GM23338 (cell line): ENCODE data around the gene KLHL21. TPM values are rescaled to one million over a fixed set of nuclear protein-coding genes. Genes with fewer than 3 reads are reported as not detected.

Experiments used
- ATAC-seq: fragments of 200-7000 bp; cut with Tn5 transposase; 3 replicates; pipeline ENCODE4 v1.9.1; 2020
- DNase-seq: peaks from one replicate; pipeline ENCODE4 v3.0.0-alpha.2; 2015; ENCODE audit warnings: low spot score
- H2AFZ ChIP-seq: fragments of 200-600 bp; sonication (generic); 2 replicates; pipeline ENCODE4 v1.8.0; 2016; ENCODE audit warnings: antibody characterized with exemption, mild to moderate bottlenecking, moderate library complexity
- H3F3A ChIP-seq: fragments of 200-600 bp; sonication (generic); replicated peaks from 2 replicates; pipeline ENCODE4 v1.8.0; 2017; ENCODE audit warnings: antibody characterized with exemption, mixed run types, low read depth
- H3K27ac ChIP-seq: fragments of 200-600 bp; sonication (generic); 2 replicates; pipeline ENCODE4 v1.6.1; 2016; ENCODE audit warnings: low read depth
- H3K27me3 ChIP-seq: fragments of 200-600 bp; sonication (generic); 2 replicates; pipeline ENCODE4 v1.8.0; 2016; ENCODE audit warnings: mild to moderate bottlenecking, mixed run types, moderate library complexity; ENCODE audit not compliant: insufficient read depth
- H3K36me3 ChIP-seq: fragments of 200-600 bp; sonication (generic); 2 replicates; pipeline ENCODE4 v1.8.0; 2016; ENCODE audit warnings: mild to moderate bottlenecking; ENCODE audit not compliant: insufficient read depth
- H3K4me1 ChIP-seq: fragments of 200-600 bp; sonication (generic); 2 replicates; pipeline ENCODE4 v1.8.0; 2016; ENCODE audit warnings: mild to moderate bottlenecking, moderate library complexity; ENCODE audit not compliant: insufficient read depth
- H3K4me2 ChIP-seq: fragments of 200-600 bp; sonication (generic); 2 replicates; pipeline ENCODE4 v1.7.1; 2017; ENCODE audit warnings: mixed run types
- H3K4me3 ChIP-seq: fragments of 200-600 bp; sonication (generic); 2 replicates; pipeline ENCODE4 v1.6.1; 2016; ENCODE audit warnings: mixed run types
- H3K79me2 ChIP-seq: fragments of 200-600 bp; sonication (generic); replicated peaks from 2 replicates; pipeline ENCODE4 v1.8.0; 2017; ENCODE audit warnings: mild to moderate bottlenecking; ENCODE audit not compliant: insufficient read depth
- H3K9me2 ChIP-seq: fragments of 200-600 bp; sonication (generic); 2 replicates; pipeline ENCODE4 v1.8.0; 2017; ENCODE audit not compliant: insufficient read depth
- H4K20me1 ChIP-seq: fragments of 200-600 bp; sonication (generic); replicated peaks from 2 replicates; pipeline ENCODE4 v1.8.0; 2017; ENCODE audit warnings: mild to moderate bottlenecking; ENCODE audit not compliant: insufficient read depth
- H3K27ac Mint-ChIP-seq: 2 replicates; pipeline ENCODE4 v1.8.0; 2020; ENCODE audit warnings: inconsistent platforms, mild to moderate bottlenecking, moderate library complexity, mixed read lengths
- H3K27me3 Mint-ChIP-seq: 3 replicates; pipeline ENCODE4 v1.8.0; 2022; ENCODE audit warnings: low read depth, mild to moderate bottlenecking, moderate library complexity, mixed read lengths, inconsistent platforms; ENCODE audit not compliant: insufficient read depth, poor library complexity
- H3K36me3 Mint-ChIP-seq: 3 replicates; pipeline ENCODE4 v1.8.0; 2021; ENCODE audit warnings: low read depth, mild to moderate bottlenecking, inconsistent platforms, moderate library complexity, mixed read lengths
- H3K4me1 Mint-ChIP-seq: 3 replicates; pipeline ENCODE4 v1.8.0; 2020; ENCODE audit warnings: mild to moderate bottlenecking, inconsistent platforms, mixed read lengths
- H3K4me3 Mint-ChIP-seq: 3 replicates; pipeline ENCODE4 v1.8.0; 2021; ENCODE audit warnings: moderate library complexity, mild to moderate bottlenecking, inconsistent platforms, mixed read lengths
- H3K9me3 Mint-ChIP-seq: 3 replicates; pipeline ENCODE4 v1.8.0; 2020; ENCODE audit warnings: moderate library complexity, mild to moderate bottlenecking, inconsistent platforms, mixed read lengths
- CTCF ChIP-seq, 2 experiments: fragments of 200-600 bp in 1 of 2; sonication (generic) in 1 of 2; conservative IDR thresholded peaks; 2 replicates each; pipeline versions ENCODE4 v1.5.1 to v1.6.1; 2016 to 2017; ENCODE audit warnings: antibody characterized with exemption in 2 of 2, low read depth in 2 of 2, mild to moderate bottlenecking in 2 of 2, moderate library complexity in 1 of 2
- POLR2AphosphoS5 ChIP-seq: IDR thresholded peaks from 2 replicates; pipeline ENCODE4 v1.6.1; 2016; ENCODE audit warnings: antibody characterized with exemption, low read depth
- STAT1 ChIP-seq: IDR thresholded peaks from one replicate; pipeline ENCODE4 v1.6.1; 2016; ENCODE audit warnings: antibody characterized with exemption; ENCODE audit not compliant: unreplicated experiment
- ZNF331 ChIP-seq: fragments of 250-450 bp; sonication (Bioruptor Pico); IDR thresholded peaks from 2 replicates; pipeline ENCODE4 v1.5.0; 2020; ENCODE audit warnings: low read depth, mild to moderate bottlenecking, moderate library complexity
- ZNF462 ChIP-seq: fragments of 250-450 bp; sonication (Bioruptor Pico); IDR thresholded peaks from 2 replicates; pipeline ENCODE4 v1.5.0; 2020; ENCODE audit warnings: mild to moderate bottlenecking, moderate library complexity
- polyA plus RNA-seq: library from polyadenylated mRNA; unstranded; fragments of >200 nt; fragmentation: Nextera tagmentation; extraction: Ambion mirVana; gene quantifications from 2 replicates; pipeline ENCODE4 v1.2.1, GENCODE V29; 2016
- small RNA-seq: library from RNA; depleted of rRNA; stranded (forward); fragments of <200 nt; gene quantifications from one replicate; pipeline ENCODE3, GENCODE V24; 2014; ENCODE audit warnings: low replicate concordance
- total RNA-seq: library from RNA; depleted of rRNA; stranded (reverse); fragments of >200 nt; shearing (Covaris generic); gene quantifications from 2 replicates; pipeline ENCODE4 v1.2.3, GENCODE V29; 2014; rRNA removed

The KLHL21 gene
- total and polyA plus RNA-seq, 2 experiments from 2014 or later, result 7.3 to 35.9 TPM

- H3K4me1 ChIP-seq, result no peaks in the 10 kb centered on the region
- no peak overlapping the region for H3K4me3 Mint-ChIP-seq
- H3K4me2 ChIP-seq, result no peak overlapping the region
- no peak for TF ChIP-seq CTCF (conservative IDR thresholded peaks at IDR 0.05; ENCODE audit: low read depth in 2 of 2)
- no peak for TF ChIP-seq POLR2AphosphoS5
- TF ChIP-seq ZNF331 (CRISPR knock-in tag), result no peak
- no peak for TF ChIP-seq ZNF462 (CRISPR knock-in tag)
- no peak for TF ChIP-seq STAT1
- H3K9me3 Mint-ChIP-seq, result no peaks in the 10 kb centered on the region; the same call in 2 of the 3 replicates
- DNase-seq, result no peak
- no peak overlapping the region for H3K27ac ChIP-seq
- no peaks in the 10 kb centered on the region for H3K4me1 Mint-ChIP-seq
- no peaks in the 10 kb centered on the region for H3K9me2 ChIP-seq
- H3K27me3 Mint-ChIP-seq, result peaks cover 9% of the 10 kb centered on the region
- peaks cover 6% of the 10 kb centered on the region for H4K20me1 ChIP-seq
- peaks cover 7% of the 10 kb centered on the region; the same call in 1 of the 2 replicates for H3F3A ChIP-seq
- no peak overlapping the region for H3K4me3 ChIP-seq
- H3K36me3 ChIP-seq, result peaks cover 55% of the 10 kb centered on the region
- peaks cover 80% of the 10 kb centered on the region for H3K36me3 Mint-ChIP-seq
- H3K27ac Mint-ChIP-seq, result no peak overlapping the region
- no peaks in the 10 kb centered on the region for H3K27me3 ChIP-seq
- no peak overlapping the region for H2AFZ ChIP-seq
- no peak for ATAC-seq
- H3K79me2 ChIP-seq, result no peaks in the 10 kb centered on the region; the same call in none of the 2 replicates
Measured at GRCh38 chr1:6544831-6545230, 57.8 kb downstream of the KLHL21 start.

Small RNA genes within 50 kb of the gene (small RNA-seq; reads per million reads assigned to genes)
- not detected for gene RNU6-731P

Other genes starting within 250 kb of the KLHL21 start
- gene ACOT7, start 209.1 kb downstream of the KLHL21 start, total RNA-seq, result 167 and 172 TPM in 2 replicates
- gene ACOT7, start 209.1 kb downstream of the KLHL21 start, polyA plus RNA-seq, result 169 TPM in 2 replicates
- 1.2 and 1.6 TPM in 2 replicates for gene HES2, start 182.9 kb downstream of the KLHL21 start, total RNA-seq
- gene HES2, start 182.9 kb downstream of the KLHL21 start, polyA plus RNA-seq, result 1.1 and 2.1 TPM in 2 replicates
- gene ESPN, start 178.1 kb downstream of the KLHL21 start, total RNA-seq, result 12.7 and 13.6 TPM in 2 replicates
- gene ESPN, start 178.1 kb downstream of the KLHL21 start, polyA plus RNA-seq, result 12.2 and 13.5 TPM in 2 replicates
- gene TNFRSF25, start 136.7 kb downstream of the KLHL21 start, total RNA-seq, result 25.3 and 26.3 TPM in 2 replicates
- 13.6 and 15.2 TPM in 2 replicates for gene TNFRSF25, start 136.7 kb downstream of the KLHL21 start, polyA plus RNA-seq
- 25.8 and 26.4 TPM in 2 replicates for gene PLEKHG5, start 111.2 kb downstream of the KLHL21 start, total RNA-seq
- 9.0 and 10.2 TPM in 2 replicates for gene PLEKHG5, start 111.2 kb downstream of the KLHL21 start, polyA plus RNA-seq
- gene NOL9, start 48.4 kb downstream of the KLHL21 start, total RNA-seq, result 44.6 and 48.5 TPM in 2 replicates
- 11.4 and 13.2 TPM in 2 replicates for gene NOL9, start 48.4 kb downstream of the KLHL21 start, polyA plus RNA-seq
- gene TAS1R1, start 47.6 kb downstream of the KLHL21 start, total RNA-seq, result not detected in 2 replicates
- 0.19 TPM in 1 of 2 replicates, not detected in the other for gene TAS1R1, start 47.6 kb downstream of the KLHL21 start, polyA plus RNA-seq
- 21.0 and 25.5 TPM in 2 replicates for gene ZBTB48, start 22.9 kb downstream of the KLHL21 start, total RNA-seq
- 17.3 and 18.0 TPM in 2 replicates for gene ZBTB48, start 22.9 kb downstream of the KLHL21 start, polyA plus RNA-seq
- gene PHF13, start 10.9 kb upstream of the KLHL21 start, total RNA-seq, result 33.2 and 37.1 TPM in 2 replicates
- 10.4 and 12.1 TPM in 2 replicates for gene PHF13, start 10.9 kb upstream of the KLHL21 start, polyA plus RNA-seq
- 15.1 and 18.6 TPM in 2 replicates for gene THAP3, start 22.0 kb upstream of the KLHL21 start, total RNA-seq
- 20.9 and 23.8 TPM in 2 replicates for gene THAP3, start 22.0 kb upstream of the KLHL21 start, polyA plus RNA-seq
- 67.2 and 69.8 TPM in 2 replicates for gene DNAJC11, start 98.9 kb upstream of the KLHL21 start, total RNA-seq
- 48.4 and 51.7 TPM in 2 replicates for gene DNAJC11, start 98.9 kb upstream of the KLHL21 start, polyA plus RNA-seq
- 115 and 119 TPM in 2 replicates for gene CAMTA1, start 182.6 kb upstream of the KLHL21 start, total RNA-seq
- gene CAMTA1, start 182.6 kb upstream of the KLHL21 start, polyA plus RNA-seq, result 519 and 580 TPM in 2 replicates